MM.1S (cell line): ENCODE results near the gene ARHGEF26.

Experiments
- EZH2 ChIP-seq: fragments of 300-600 bp; sonication (generic); optimal IDR thresholded peaks from 2 replicates; pipeline ENCODE3; 2017; ENCODE audit warnings: low read depth, mild to moderate bottlenecking, antibody characterized with exemption, low read length, mixed read lengths
- EZH2phosphoT487 ChIP-seq: fragments of 300-600 bp; sonication (generic); IDR thresholded peaks from 2 replicates; pipeline ENCODE4 v1.6.1; 2018; ENCODE audit warnings: antibody characterized with exemption, low read length
- TF ChIP-seq, protein P1 (sequence below): fragments of 300-600 bp; sonication (generic); IDR thresholded peaks from 2 replicates; pipeline ENCODE4 v1.5.1; 2016; ENCODE audit warnings: antibody characterized with exemption, low read length, mixed read lengths

DNA sequence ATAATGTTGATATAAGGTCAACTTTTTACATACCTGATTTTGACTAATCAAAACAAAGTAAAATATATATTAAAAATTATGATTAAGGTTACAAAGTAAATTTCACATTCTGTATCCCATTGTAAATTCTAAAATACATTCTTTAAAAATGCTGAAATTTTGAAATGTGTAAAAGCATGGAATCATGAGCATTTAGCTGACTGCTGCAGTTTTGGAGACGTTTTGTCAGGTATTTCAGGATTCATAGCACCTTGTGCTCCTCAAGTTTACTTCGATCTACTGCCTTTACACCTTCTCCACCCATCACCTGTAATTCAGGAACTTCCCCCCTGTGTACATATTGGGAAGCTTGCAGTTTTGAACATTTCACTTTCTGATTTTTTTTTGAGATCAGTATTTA lies 71.0 kb downstream of the ARHGEF26 start:
- TF ChIP-seq, protein P1, sequence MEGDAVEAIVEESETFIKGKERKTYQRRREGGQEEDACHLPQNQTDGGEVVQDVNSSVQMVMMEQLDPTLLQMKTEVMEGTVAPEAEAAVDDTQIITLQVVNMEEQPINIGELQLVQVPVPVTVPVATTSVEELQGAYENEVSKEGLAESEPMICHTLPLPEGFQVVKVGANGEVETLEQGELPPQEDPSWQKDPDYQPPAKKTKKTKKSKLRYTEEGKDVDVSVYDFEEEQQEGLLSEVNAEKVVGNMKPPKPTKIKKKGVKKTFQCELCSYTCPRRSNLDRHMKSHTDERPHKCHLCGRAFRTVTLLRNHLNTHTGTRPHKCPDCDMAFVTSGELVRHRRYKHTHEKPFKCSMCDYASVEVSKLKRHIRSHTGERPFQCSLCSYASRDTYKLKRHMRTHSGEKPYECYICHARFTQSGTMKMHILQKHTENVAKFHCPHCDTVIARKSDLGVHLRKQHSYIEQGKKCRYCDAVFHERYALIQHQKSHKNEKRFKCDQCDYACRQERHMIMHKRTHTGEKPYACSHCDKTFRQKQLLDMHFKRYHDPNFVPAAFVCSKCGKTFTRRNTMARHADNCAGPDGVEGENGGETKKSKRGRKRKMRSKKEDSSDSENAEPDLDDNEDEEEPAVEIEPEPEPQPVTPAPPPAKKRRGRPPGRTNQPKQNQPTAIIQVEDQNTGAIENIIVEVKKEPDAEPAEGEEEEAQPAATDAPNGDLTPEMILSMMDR: no peak
- TF ChIP-seq EZH2 (no peak), EZH2phosphoT487 (no peak)
